Psoas muscle (tissue), 8 donors: ENCODE measurements around the gene MICALL2. TPM values are rescaled to one million over a fixed set of nuclear protein-coding genes. Genes with fewer than 3 reads are reported as not detected.

ENCODE experiments used
- ATAC-seq, 4 donors: fragments of 200-7000 bp; cut with Tn5 transposase; one replicate each; pipeline ENCODE4 v1.9.1; 2020; ENCODE audit warnings: moderate library complexity in 3 of 4, mild to moderate bottlenecking in 2 of 4
- DNase-seq, 2 donors: peaks; one replicate each; pipeline ENCODE4 v3.0.0-alpha.2; 2020
- H3K27ac ChIP-seq: fragments of 200-600 bp; one replicate; pipeline ENCODE4 v1.8.0; 2022
- H3K27me3 ChIP-seq, 3 donors: fragments of 200-600 bp in 1 of 3; one replicate each; pipeline versions ENCODE4 v1.6.1 to v1.8.0; 2013 to 2022; ENCODE audit warnings: low read length in 2 of 3, mild to moderate bottlenecking in 2 of 3, moderate library complexity in 1 of 3; ENCODE audit not compliant: insufficient read depth in 3 of 3
- H3K36me3 ChIP-seq, 2 donors: fragments of 200-600 bp in 1 of 2; one replicate each; pipeline versions ENCODE4 v1.6.1 to v1.8.0; 2013 to 2022; ENCODE audit warnings: low read depth in 1 of 2, mild to moderate bottlenecking in 1 of 2, moderate library complexity in 1 of 2; ENCODE audit not compliant: insufficient read depth in 1 of 2
- H3K4me1 ChIP-seq: fragments of 200-600 bp; one replicate; pipeline ENCODE4 v1.8.0; 2022
- H3K4me3 ChIP-seq: fragments of 200-600 bp; one replicate; pipeline ENCODE4 v1.8.0; 2022; ENCODE audit warnings: mild to moderate bottlenecking
- H3K9me3 ChIP-seq: fragments of 200-600 bp; one replicate; pipeline ENCODE4 v1.8.0; 2022
- CTCF ChIP-seq: fragments of 200-600 bp; IDR thresholded peaks from one replicate; pipeline ENCODE4 v1.8.0; 2022; ENCODE audit warnings: antibody characterized with exemption
- WGBS, 3 donors: extraction: QIAGEN DNeasy Blood & Tissue Kit; methylation state at CpG; one replicate each; pipeline versions ENCODE4 v1.1.6 to v1.1.7; 2013; 5-methylcytosine and 5-hydroxymethylcytosine counted together
- intact Hi-C, 2 donors: fragments of 100-400 bp; cut with DNase I; formaldehyde crosslinking; loops; one replicate each; pipeline versions ENCODE4 v1.11.0 to v1.14.2; 2022
- polyA plus RNA-seq, 3 donors: library from polyadenylated mRNA; stranded (reverse); fragments of 200-250 nt; gene quantifications; one replicate each; pipeline ENCODE4 v1.2.3, GENCODE V29; 2013
- total RNA-seq, 4 donors: library from RNA; stranded (reverse); fragmentation: NEBNext Ultra II Directional in 2 of 4; extraction: Animal tissue kit (Norgen Biotek cat#: 25700) in 2 of 4; gene quantifications; one replicate each; pipeline versions ENCODE4 v1.2.1 to v1.2.4, GENCODE V29; 2021 to 2023
- donor health status: healthy with polysubstance abuse.
- donor health status: DM: no; HTN: no; CAD: no; lungs with moderate emphysema.
- donor health status: Bipolar disorder and iron deficiency.
- donor health status: healthy.
- donor health status: DM: yes; HTN: yes; CAD: no.
- donor health status: DM: no; HTN: no; CAD: no.
- donor health status: DM: no; HTN: no; CAD: no.
- donor health status: DM: yes; HTN: yes; CAD: no.

The MICALL2 gene
- total and polyA plus RNA-seq, 7 donors = 4.6 to 12.0 (median 5.8) TPM

GRCh38 chr7:1493571-1493970 is 34.3 kb upstream of the MICALL2 start:
- H3K4me3 ChIP-seq = no peak overlapping the region
- ATAC-seq = no peak
- intact Hi-C loops = no loop called here
- no peak for DNase-seq
- H3K9me3 ChIP-seq = no peaks in the 10 kb centered on the region
- no peaks in the 10 kb centered on the region for H3K27me3 ChIP-seq
- no peak for TF ChIP-seq CTCF
- no peaks in the 10 kb centered on the region for H3K4me1 ChIP-seq
- no peak overlapping the region for H3K27ac ChIP-seq
- 93% methylated on average over 26 of the region's 26 CpGs for WGBS, 3 donors
- peaks cover 0 to 90% of the 10 kb centered on the region in 2 donors for H3K36me3 ChIP-seq

GRCh38 chr7:1493129-1493528 is 33.9 kb upstream of the MICALL2 start:
- Histone ChIP-seq H3K36me3 (peaks cover 0 to 91% of the 10 kb centered on the region in 2 donors), H3K27me3 (no peaks in the 10 kb centered on the region), H3K9me3 (no peaks in the 10 kb centered on the region), H3K4me3 (no peak overlapping the region), H3K4me1 (no peaks in the 10 kb centered on the region), H3K27ac (no peak overlapping the region)
- WGBS, 3 donors = 92 to 95% (median 93%) methylated on average over 20 of the region's 20 CpGs
- DNase-seq (no peak), ATAC-seq (no peak)
- no peak for TF ChIP-seq CTCF
- intact Hi-C loops = no loop called here

- H3K4me1 ChIP-seq = no peaks in the 10 kb centered on the region
- no peak overlapping the region for H3K27ac ChIP-seq
- H3K27me3 ChIP-seq = no peaks in the 10 kb centered on the region
- intact Hi-C loops = no loop called here
- TF ChIP-seq CTCF = no peak
- 88 to 96% (median 91%) methylated on average over 25 to 33 of the region's 33 CpGs for WGBS, 3 donors
- H3K4me3 ChIP-seq = no peak overlapping the region
- ATAC-seq (no peak), DNase-seq (no peak)
- H3K9me3 ChIP-seq = no peaks in the 10 kb centered on the region
- peaks cover 0 to 91% of the 10 kb centered on the region in 2 donors for H3K36me3 ChIP-seq
Observed at GRCh38 chr7:1492640-1493039, 33.4 kb upstream of the MICALL2 start.

- intact Hi-C loops = no loop called here
- DNase-seq (no peak), ATAC-seq (no peak)
- 85 to 91% (median 88%) methylated on average over 10 of the region's 10 CpGs for WGBS, 3 donors
- Histone ChIP-seq H3K27me3 (no peaks in the 10 kb centered on the region), H3K27ac (no peak overlapping the region), H3K36me3 (peaks cover 0 to 91% of the 10 kb centered on the region in 2 donors), H3K4me3 (no peak overlapping the region), H3K9me3 (no peaks in the 10 kb centered on the region), H3K4me1 (no peaks in the 10 kb centered on the region)
- no peak for TF ChIP-seq CTCF
Observed at GRCh38 chr7:1492221-1492620, 33.0 kb upstream of the MICALL2 start.

- Histone ChIP-seq H3K9me3 (no peaks in the 10 kb centered on the region), H3K36me3 (peaks cover 0 to 91% of the 10 kb centered on the region in 2 donors), H3K27me3 (no peaks in the 10 kb centered on the region), H3K4me3 (no peak overlapping the region), H3K27ac (no peak overlapping the region), H3K4me1 (no peaks in the 10 kb centered on the region)
- no peak for TF ChIP-seq CTCF
- ATAC-seq (no peak), DNase-seq (no peak)
- intact Hi-C loops = no loop called here
- WGBS, 3 donors = 88 to 96% (median 90%) methylated on average over 19 of the region's 19 CpGs
Observed at GRCh38 chr7:1490837-1491236, 31.6 kb upstream of the MICALL2 start.
